Epidermal melanocyte (primary cell): Measurements from ENCODE around the gene GGACT.

Experiments used
- DNase-seq: peaks from one replicate; pipeline ENCODE4 v3.0.0; 2011; ENCODE audit warnings: low spot score; ENCODE audit not compliant: insufficient read length

GGACT gene

GRCh38 chr13:100549316-100549715 lies 39.3 kb downstream of the GGACT start:
- no peak for DNase-seq

GRCh38 chr13:100547791-100548201 lies 40.8 kb downstream of the GGACT start:
- DNase-seq: no peak

- no peak for DNase-seq
Measured at GRCh38 chr13:100546713-100547405, 41.7 kb downstream of the GGACT start.

GRCh38 chr13:100545684-100546061 lies 42.9 kb downstream of the GGACT start:
- no peak for DNase-seq

- no peak for DNase-seq
Measured at GRCh38 chr13:100544866-100545683, 43.5 kb downstream of the GGACT start.

GRCh38 chr13:100543872-100544602 lies 44.6 kb downstream of the GGACT start:
- DNase-seq: no peak

GRCh38 chr13:100542826-100543156 lies 45.8 kb downstream of the GGACT start:
- no peak for DNase-seq

GRCh38 chr13:100541897-100542825 lies 46.4 kb downstream of the GGACT start:
- no peak for DNase-seq

- no peak for DNase-seq
Measured at GRCh38 chr13:100540621-100541020, 48.0 kb downstream of the GGACT start.

- DNase-seq: no peak
Measured at GRCh38 chr13:100537951-100538462, 50.6 kb downstream of the GGACT start.

GRCh38 chr13:100537486-100537885 lies 51.1 kb downstream of the GGACT start:
- DNase-seq: no peak

- no peak for DNase-seq
Measured at GRCh38 chr13:100536643-100537180, 51.9 kb downstream of the GGACT start.

GRCh38 chr13:100535426-100536135 lies 53.0 kb downstream of the GGACT start:
- DNase-seq: no peak

- no peak for DNase-seq
Measured at GRCh38 chr13:100534911-100535310, 53.7 kb downstream of the GGACT start.

GRCh38 chr13:100534147-100534843 lies 54.3 kb downstream of the GGACT start:
- DNase-seq: no peak

GRCh38 chr13:100533588-100534041 lies 55.0 kb downstream of the GGACT start:
- no peak for DNase-seq

- no peak for DNase-seq
Measured at GRCh38 chr13:100532836-100533435, 55.7 kb downstream of the GGACT start.

- no peak for DNase-seq
Measured at GRCh38 chr13:100532090-100532766, 56.4 kb downstream of the GGACT start.
